PFSK-1 (cell line): ENCODE data around the gene SLC11A1.

Source experiments
- FOXP2 ChIP-seq: optimal IDR thresholded peaks from 2 replicates; pipeline ENCODE3; 2011; ENCODE audit warnings: borderline replicate concordance, control low read depth, inconsistent platforms; ENCODE audit not compliant: insufficient read depth; ENCODE audit errors: extremely low read length, extremely low read depth
- POLR2AphosphoS5 ChIP-seq: IDR thresholded peaks from 2 replicates; pipeline ENCODE4 v1.6.1; 2012; ENCODE audit warnings: low read depth, mild to moderate bottlenecking, control low read depth, low read length, moderate library complexity
- REST ChIP-seq, 2 experiments: IDR thresholded peaks; 2 replicates each; pipeline versions ENCODE4 v1.6.1 to v1.8.0; 2011 to 2012; ENCODE audit warnings: low read depth in 2 of 2, low read length in 2 of 2, control low read depth in 1 of 2, inconsistent platforms in 1 of 2, mild to moderate bottlenecking in 1 of 2, moderate library complexity in 1 of 2; ENCODE audit not compliant: insufficient read depth in 1 of 2
- SIN3A ChIP-seq: IDR thresholded peaks from 2 replicates; pipeline ENCODE4 v1.6.1; 2012; ENCODE audit warnings: mild to moderate bottlenecking, low read length, moderate library complexity, borderline replicate concordance; ENCODE audit not compliant: insufficient read depth
- TAF1 ChIP-seq: IDR thresholded peaks from 2 replicates; pipeline ENCODE4 v1.6.1; 2012; ENCODE audit warnings: low read length, control low read depth, borderline replicate concordance; ENCODE audit not compliant: insufficient read depth

The SLC11A1 gene

GRCh38 chr2:218399391-218400166, 17.5 kb downstream of the SLC11A1 start, which contains the start of gene CTDSP1:
CTDSP1 (plus strand) TSS chr2:218399868; CDS start chr2:218400091, 223 bp downstream.
- TF ChIP-seq FOXP2 = peak; percentile 80
- TF ChIP-seq REST (IDR thresholded peaks at IDR 0.05; ENCODE audit: insufficient read depth in 1 of 2, low read depth in 2 of 2, low read length in 2 of 2) = no peak
- no peak for TF ChIP-seq TAF1
- TF ChIP-seq POLR2AphosphoS5 = no peak
- TF ChIP-seq SIN3A = 0 out of 2 replicates have a peak, but pooled peaks have one; percentile 10

- no peak for TF ChIP-seq POLR2AphosphoS5
- no peak for TF ChIP-seq REST (IDR thresholded peaks at IDR 0.05; ENCODE audit: insufficient read depth in 1 of 2, low read depth in 2 of 2, low read length in 2 of 2)
- TF ChIP-seq SIN3A = no peak
These were observed 18.3 kb downstream of the SLC11A1 start for GRCh38 chr2:218400167-218400929.

- TF ChIP-seq SIN3A (no peak), TAF1 (no peak), POLR2AphosphoS5 (no peak)
These were observed 19.1 kb downstream of the SLC11A1 start for GRCh38 chr2:218400930-218401881.

- TF ChIP-seq TAF1 = no peak
- no peak for TF ChIP-seq REST (IDR thresholded peaks at IDR 0.05; ENCODE audit: insufficient read depth in 1 of 2, low read depth in 2 of 2, low read length in 2 of 2)
- TF ChIP-seq FOXP2 = no peak
- no peak for TF ChIP-seq POLR2AphosphoS5
- TF ChIP-seq SIN3A = no peak
These were observed 19.8 kb downstream of the SLC11A1 start for GRCh38 chr2:218401890-218402289.

GRCh38 chr2:218402491-218402901, 20.4 kb downstream of the SLC11A1 start:
- TF ChIP-seq POLR2AphosphoS5 (no peak), FOXP2 (no peak), SIN3A (no peak), REST (IDR thresholded peaks at IDR 0.05; ENCODE audit: insufficient read depth in 1 of 2, low read depth in 2 of 2, low read length in 2 of 2) (no peak)
